Keratinocyte (primary cell): Measurements from ENCODE around the gene ASTL.

ENCODE experiments used
- EZH2 ChIP-seq: IDR thresholded peaks from one replicate; pipeline ENCODE4 v1.6.1; 2012; ENCODE audit warnings: inconsistent platforms, mild to moderate bottlenecking, low read length, moderate library complexity
- TF ChIP-seq, protein P1 (sequence below), 3 experiments: IDR thresholded peaks in 1 of 3; conservative IDR thresholded peaks in 1 of 3; optimal IDR thresholded peaks in 1 of 3; 2 replicates in 2 of 3; 3 replicates in 1 of 3; pipeline versions ENCODE3 to v1.5.1; 2011; ENCODE audit warnings: low read length in 3 of 3, mild to moderate bottlenecking in 3 of 3, moderate library complexity in 2 of 3, control low read depth in 1 of 3, inconsistent platforms in 1 of 3; ENCODE audit not compliant: insufficient read depth in 2 of 3; ENCODE audit errors: extremely low read depth in 1 of 3

DNA sequence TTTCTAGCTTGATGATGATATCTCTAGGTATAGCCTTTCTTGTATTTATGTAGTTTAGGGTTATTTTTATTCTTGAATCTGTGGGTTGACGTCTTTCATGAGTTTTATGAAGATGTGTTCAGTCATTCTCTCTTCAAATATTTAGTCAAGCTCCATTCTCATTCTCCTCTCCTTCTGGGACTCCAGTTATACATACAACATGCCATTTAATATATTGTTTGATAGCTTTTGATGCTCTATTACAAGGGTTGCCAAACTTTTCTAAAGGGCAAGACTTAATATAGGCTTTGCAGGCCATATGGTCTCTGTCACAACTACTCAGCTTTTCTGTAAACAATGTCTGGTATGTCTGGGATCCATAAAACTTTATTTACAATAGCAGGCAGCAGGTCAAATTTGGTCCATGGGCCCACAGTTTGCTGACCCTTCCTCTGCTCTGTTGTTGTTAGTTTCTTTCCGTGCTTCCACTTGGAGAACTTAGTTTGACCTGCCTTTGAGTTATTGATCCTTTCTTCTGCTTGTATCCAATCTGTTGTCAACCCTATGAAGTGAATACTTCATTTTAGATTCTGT lies 63.0 kb downstream of the ASTL start:
- TF ChIP-seq, protein P1, sequence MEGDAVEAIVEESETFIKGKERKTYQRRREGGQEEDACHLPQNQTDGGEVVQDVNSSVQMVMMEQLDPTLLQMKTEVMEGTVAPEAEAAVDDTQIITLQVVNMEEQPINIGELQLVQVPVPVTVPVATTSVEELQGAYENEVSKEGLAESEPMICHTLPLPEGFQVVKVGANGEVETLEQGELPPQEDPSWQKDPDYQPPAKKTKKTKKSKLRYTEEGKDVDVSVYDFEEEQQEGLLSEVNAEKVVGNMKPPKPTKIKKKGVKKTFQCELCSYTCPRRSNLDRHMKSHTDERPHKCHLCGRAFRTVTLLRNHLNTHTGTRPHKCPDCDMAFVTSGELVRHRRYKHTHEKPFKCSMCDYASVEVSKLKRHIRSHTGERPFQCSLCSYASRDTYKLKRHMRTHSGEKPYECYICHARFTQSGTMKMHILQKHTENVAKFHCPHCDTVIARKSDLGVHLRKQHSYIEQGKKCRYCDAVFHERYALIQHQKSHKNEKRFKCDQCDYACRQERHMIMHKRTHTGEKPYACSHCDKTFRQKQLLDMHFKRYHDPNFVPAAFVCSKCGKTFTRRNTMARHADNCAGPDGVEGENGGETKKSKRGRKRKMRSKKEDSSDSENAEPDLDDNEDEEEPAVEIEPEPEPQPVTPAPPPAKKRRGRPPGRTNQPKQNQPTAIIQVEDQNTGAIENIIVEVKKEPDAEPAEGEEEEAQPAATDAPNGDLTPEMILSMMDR (optimal IDR thresholded peaks at IDR 0.05 in 1 of 3, IDR thresholded peaks at IDR 0.05 in 1 of 3, conservative IDR thresholded peaks at IDR 0.05 in 1 of 3; ENCODE audit: extremely low read depth in 1 of 3, insufficient read depth in 2 of 3, low read length in 3 of 3) = no peak
- no peak for TF ChIP-seq EZH2
